GM18508 (cell line): ENCODE measurements around the gene ETV3L.

Experiments used
- ATAC-seq: cut with Tn5 transposase; IDR thresholded peaks from one replicate; pipeline ENCODE4 v1.9.1; 2021; ENCODE audit warnings: moderate number of reproducible peaks; ENCODE audit not compliant: insufficient read depth, unreplicated experiment

Gene ETV3L

GRCh38 chr1:157099633-157100009 lies at the start of gene ETV3L:
Gene ETV3L (minus strand): TSS chr1:157099808. CDS start chr1:157099523, 285 bp downstream.
- no peak for ATAC-seq

- ATAC-seq = no peak
Measured at GRCh38 chr1:157147906-157148700, 48.5 kb upstream of the ETV3L start.

- ATAC-seq = no peak
Measured at GRCh38 chr1:157147037-157147436, 47.4 kb upstream of the ETV3L start.

GRCh38 chr1:157146244-157146643 lies 46.6 kb upstream of the ETV3L start:
- no peak for ATAC-seq

GRCh38 chr1:157145076-157145475 lies 45.5 kb upstream of the ETV3L start:
- ATAC-seq = no peak

- ATAC-seq = no peak
Measured at GRCh38 chr1:157144509-157144908, 44.9 kb upstream of the ETV3L start.

- ATAC-seq = no peak
Measured at GRCh38 chr1:157142765-157143423, 43.3 kb upstream of the ETV3L start.

GRCh38 chr1:157142201-157142600 lies 42.6 kb upstream of the ETV3L start:
- no peak for ATAC-seq

GRCh38 chr1:157141212-157141855 lies 41.7 kb upstream of the ETV3L start:
- ATAC-seq = no peak

- ATAC-seq = no peak
Measured at GRCh38 chr1:157140063-157140588, 40.5 kb upstream of the ETV3L start.

GRCh38 chr1:157139052-157139715 lies 39.6 kb upstream of the ETV3L start:
- no peak for ATAC-seq

- ATAC-seq = no peak
Measured at GRCh38 chr1:157138220-157139051, 38.8 kb upstream of the ETV3L start, which contains the start of gene ETV3. Gene ETV3 (minus strand): TSS chr1:157138395. CDS start chr1:157136352, 2,043 bp downstream.

GRCh38 chr1:157137408-157138219 lies 38.0 kb upstream of the ETV3L start:
- no peak for ATAC-seq

GRCh38 chr1:157137046-157137407 lies 37.4 kb upstream of the ETV3L start:
- ATAC-seq = no peak

GRCh38 chr1:157136133-157136532 lies 36.5 kb upstream of the ETV3L start:
- ATAC-seq = no peak

GRCh38 chr1:157135646-157136045 lies 36.0 kb upstream of the ETV3L start:
- ATAC-seq = no peak

- no peak for ATAC-seq
Measured at GRCh38 chr1:157135070-157135469, 35.5 kb upstream of the ETV3L start.

GRCh38 chr1:157134442-157134841 lies 34.8 kb upstream of the ETV3L start:
- no peak for ATAC-seq

- ATAC-seq = no peak
Measured at GRCh38 chr1:157133426-157133825, 33.8 kb upstream of the ETV3L start.
